Stimulated activated naive CD4-positive, alpha-beta T cell treated with Interleukin-2 at 50 U/mL for 16 hours (primary cell): ENCODE data around the gene PCSK4.
A peak's percentile ranks its signal among the peaks of the same experiment; 100 is the strongest.
"Not testable (repeated sequence)": the region's sequence is repeated elsewhere in the genome, so short reads cannot be mapped to it uniquely, and the experiment has no call there.

Experiments used
- DNase-seq: peaks from one replicate; lab custom pipeline; 2025; lab: John Stamatoyannopoulos, UW

Gene PCSK4

DNA sequence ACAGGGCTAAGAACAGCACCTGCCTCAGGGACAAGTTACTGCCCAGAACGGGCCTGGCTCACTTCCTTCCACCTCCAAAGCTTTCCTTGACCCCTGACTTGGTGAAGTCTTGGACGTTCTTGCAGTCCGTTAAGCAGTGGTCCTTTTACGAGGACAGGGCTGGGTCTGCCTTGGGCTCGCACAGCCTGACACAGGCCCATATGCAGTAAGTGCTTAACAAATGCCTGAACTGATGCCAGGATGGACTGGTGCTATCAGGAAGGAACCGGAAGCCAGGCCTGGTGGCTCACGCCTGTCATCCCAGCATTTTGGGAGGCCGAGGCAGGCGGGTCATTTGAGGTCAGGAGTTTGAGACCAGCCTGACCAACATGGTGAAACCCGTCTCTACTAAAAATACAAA, 31.9 kb upstream of the PCSK4 start:
- DNase-seq: no peak

DNA sequence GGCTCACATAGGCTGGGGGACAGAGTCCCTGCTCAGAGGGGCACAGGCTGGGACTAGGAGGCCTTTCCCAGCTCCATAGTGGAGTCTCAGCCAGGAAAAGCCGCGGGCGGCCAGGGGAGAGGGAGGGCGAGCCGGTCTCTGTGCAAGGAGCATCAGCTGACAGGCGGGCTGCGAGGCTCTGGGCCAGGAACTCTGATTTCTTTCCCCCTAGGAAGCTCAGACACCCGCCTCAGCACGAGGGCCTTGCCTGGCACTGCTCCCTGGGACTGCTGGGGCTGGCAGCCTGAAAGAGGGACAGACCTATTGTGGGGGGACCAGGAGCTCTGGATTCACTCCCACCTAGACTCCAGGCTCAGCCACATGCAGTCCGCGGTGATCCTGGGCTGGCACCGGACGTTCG, 31.5 kb upstream of the PCSK4 start:
- DNase-seq: no peak

GRCh38 chr19:1520203-1520780, 30.1 kb upstream of the PCSK4 start:
- no peak for DNase-seq

GRCh38 chr19:1519802-1520201, 29.7 kb upstream of the PCSK4 start:
- DNase-seq: not testable (repeated sequence)

GRCh38 chr19:1518471-1518870, 28.3 kb upstream of the PCSK4 start:
- DNase-seq: no peak

DNA sequence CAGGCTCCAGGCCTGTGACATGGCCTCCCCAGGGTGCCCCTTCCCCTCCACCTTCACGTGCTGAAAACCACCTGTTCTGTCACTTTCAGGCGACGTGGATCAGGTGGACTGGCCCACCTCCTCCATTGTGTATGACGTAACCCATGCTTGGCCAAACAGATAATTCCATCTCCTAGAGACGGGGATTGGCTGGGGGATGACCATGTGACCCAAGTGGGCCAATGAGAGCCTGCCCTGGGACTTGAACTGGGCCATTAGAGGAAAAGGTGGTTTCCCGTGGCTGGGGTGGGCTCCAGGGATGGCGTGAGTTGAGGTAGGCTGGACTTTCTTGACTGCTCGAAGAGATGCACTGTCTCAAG, 26.2 kb upstream of the PCSK4 start:
- no peak for DNase-seq

GRCh38 chr19:1514986-1515721, 25.0 kb upstream of the PCSK4 start:
- no peak for DNase-seq

- DNase-seq: no peak
Observed at GRCh38 chr19:1514295-1514661, 24.1 kb upstream of the PCSK4 start.

GRCh38 chr19:1513499-1514294, 23.5 kb upstream of the PCSK4 start:
- DNase-seq: peak; percentile 60

DNA sequence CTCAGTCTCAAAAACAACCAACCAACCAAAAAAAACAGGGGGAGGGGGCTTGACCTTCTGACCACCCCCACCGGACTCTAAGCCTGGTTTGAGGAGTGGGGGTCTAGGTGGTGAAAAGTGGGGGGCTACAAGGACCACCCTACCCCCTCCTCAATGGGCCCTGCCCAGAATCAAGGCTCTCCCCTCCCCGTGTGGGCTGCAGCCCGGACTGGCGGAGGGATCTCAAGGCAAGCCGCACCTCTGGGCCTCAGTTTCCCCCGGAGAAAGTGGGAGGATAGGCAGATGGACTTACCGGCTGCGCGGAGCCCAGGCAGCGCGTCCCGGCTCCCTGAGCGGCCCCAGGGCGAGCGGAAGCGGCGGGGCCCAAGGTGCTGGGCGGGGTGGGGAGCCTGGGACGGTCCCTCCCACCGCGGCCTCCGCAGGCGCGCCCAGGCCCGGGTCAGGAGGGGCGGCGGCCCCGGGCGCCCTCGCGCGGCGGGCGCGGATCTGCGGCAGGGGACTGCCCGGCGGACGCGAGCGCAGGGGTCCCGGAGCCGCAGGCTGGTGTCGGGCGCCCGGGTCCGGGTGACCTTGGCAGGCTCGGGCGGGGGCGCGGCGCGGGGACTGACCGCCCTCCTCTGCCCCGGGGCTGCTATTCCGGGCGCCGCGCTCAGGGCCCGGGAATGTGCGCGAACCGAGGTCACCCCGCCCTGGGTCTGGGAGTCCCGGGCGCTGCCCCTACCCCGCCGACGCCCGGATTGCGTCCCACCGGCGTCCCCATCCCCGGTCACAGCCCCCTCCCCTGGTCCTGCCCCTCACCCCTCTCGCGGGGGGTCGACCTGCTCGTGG, 22.7 kb upstream of the PCSK4 start, which contains the start of gene ADAMTSL5:
Gene ADAMTSL5, minus strand, starts transcription at position 349 of the 828 bp plus-strand sequence. CDS start 2,076 bp downstream, outside the sequence.
- peak; percentile 55 for DNase-seq

- no peak for DNase-seq
Observed at GRCh38 chr19:1511318-1512317, 21.5 kb upstream of the PCSK4 start.

- DNase-seq: no peak
Observed at GRCh38 chr19:1510807-1511206, 20.7 kb upstream of the PCSK4 start.

DNA sequence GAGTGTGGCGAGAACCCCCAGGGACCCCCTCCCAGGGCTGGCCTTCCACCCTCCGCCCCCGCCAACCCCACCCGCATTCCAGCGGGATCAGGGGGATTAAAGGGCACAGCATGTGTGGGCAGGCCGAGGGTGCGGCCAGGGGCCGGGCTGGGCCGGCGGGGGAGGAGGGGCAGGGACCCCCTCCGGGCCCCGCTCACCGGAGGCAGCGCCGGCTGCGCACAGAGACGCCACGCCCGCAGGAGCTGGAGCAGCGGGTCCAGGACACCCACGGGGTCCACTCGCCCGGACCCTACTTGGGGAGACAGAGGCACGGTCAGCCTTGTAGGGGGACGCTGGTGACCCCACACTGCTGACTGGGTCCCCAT, 20.3 kb upstream of the PCSK4 start:
- DNase-seq: no peak

GRCh38 chr19:1509602-1510441, 19.7 kb upstream of the PCSK4 start:
- DNase-seq: no peak

DNA sequence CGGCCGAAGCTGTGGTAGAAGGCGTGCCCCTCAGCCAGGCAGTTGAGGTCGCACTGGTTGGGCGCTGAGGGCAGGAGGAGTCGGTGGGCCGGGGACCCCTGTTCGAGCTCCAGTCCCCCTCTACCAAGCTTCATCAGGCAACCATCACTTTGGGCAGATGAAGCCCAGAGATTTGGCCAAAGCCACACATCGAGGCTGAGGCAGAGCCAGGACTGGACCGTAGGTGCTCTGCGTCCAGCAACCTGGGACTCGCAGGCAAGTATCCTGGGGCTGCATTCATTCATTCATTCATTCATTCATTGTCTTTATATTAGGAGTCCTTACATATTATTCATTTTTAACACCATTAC, 18.3 kb upstream of the PCSK4 start:
- DNase-seq: no peak

GRCh38 chr19:1507763-1508506, 17.8 kb upstream of the PCSK4 start:
- peak; percentile 86 for DNase-seq

DNA sequence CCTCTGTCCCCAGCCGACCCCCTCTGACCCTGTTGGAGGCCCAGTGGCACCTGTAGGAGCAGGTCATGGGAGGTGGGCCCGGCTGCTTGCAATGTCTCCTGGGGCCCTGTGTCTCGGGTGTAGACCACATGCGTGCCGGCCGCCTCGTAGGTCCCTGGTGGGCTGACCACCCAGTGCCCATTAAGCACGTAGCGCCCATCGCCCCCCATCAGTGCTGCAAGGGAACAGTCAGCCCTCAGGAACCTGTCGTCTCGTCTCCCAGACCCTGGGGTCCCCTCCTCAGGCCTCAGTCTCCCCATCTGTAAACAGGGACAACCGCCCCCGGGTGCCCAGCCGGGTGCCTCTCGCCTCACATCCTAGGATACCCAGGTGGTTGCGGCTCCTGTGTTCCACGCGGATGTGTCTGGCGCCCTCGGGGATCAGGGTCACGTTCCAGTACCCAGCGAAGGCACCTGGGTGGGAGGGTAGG, 17.1 kb upstream of the PCSK4 start:
- DNase-seq: no peak

DNA sequence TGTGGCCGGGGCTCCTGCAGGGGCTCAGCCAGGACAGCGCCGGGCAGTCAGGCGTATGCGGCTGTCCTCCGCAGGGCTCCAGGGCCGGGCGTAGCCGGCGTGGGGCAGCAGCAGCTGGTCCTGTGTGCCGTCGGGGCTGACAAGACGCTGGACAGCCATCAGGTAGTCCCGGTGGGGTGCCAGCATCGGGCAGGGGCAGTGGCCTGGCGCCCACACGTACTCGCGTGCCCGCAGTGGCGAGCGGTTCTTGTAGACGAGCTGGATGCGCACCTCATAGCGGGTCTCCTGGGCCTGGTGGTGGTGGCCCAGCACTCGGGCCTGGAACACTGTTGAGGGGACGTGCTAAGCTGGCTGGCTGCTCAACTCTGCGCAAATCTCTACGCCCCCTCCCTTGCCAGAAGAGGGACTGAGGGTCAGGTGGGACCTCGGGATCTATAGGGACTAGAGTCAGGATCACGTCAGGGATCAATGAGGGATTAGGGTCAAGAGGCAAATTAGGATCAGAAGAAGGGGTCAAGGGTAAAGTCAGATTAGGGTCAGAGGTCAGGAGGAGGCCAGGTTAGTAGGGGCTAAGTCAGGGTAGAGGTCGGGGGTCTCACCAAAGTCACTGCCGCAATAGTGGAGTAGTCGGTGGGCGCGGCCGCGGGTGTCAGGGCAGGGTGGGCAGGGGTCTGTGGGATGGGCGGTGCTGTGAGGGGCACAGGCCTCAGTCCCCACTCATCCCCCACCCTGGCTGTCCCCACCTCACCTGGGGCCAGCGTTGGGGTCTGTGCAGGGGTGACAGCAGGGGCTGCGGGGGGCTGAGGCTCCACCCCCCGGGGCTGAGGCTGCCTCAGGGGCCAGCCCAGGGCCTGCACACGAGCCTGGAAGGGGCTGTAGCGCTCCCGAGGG, 16.1 kb upstream of the PCSK4 start:
- no peak for DNase-seq
